PFSK-1 (cell line): ENCODE results near the gene GSTA4. TPM values are rescaled to one million over a fixed set of nuclear protein-coding genes. Genes with fewer than 3 reads are reported as not detected.

Experiments
- FOXP2 ChIP-seq: optimal IDR thresholded peaks from 2 replicates; pipeline ENCODE3; 2011; ENCODE audit warnings: borderline replicate concordance, control low read depth, inconsistent platforms; ENCODE audit not compliant: insufficient read depth; ENCODE audit errors: extremely low read length, extremely low read depth
- POLR2AphosphoS5 ChIP-seq: IDR thresholded peaks from 2 replicates; pipeline ENCODE4 v1.6.1; 2012; ENCODE audit warnings: low read depth, mild to moderate bottlenecking, control low read depth, low read length, moderate library complexity
- REST ChIP-seq, 2 experiments: IDR thresholded peaks; 2 replicates each; pipeline versions ENCODE4 v1.6.1 to v1.8.0; 2011 to 2012; ENCODE audit warnings: low read depth in 2 of 2, low read length in 2 of 2, control low read depth in 1 of 2, inconsistent platforms in 1 of 2, mild to moderate bottlenecking in 1 of 2, moderate library complexity in 1 of 2; ENCODE audit not compliant: insufficient read depth in 1 of 2
- SIN3A ChIP-seq: IDR thresholded peaks from 2 replicates; pipeline ENCODE4 v1.6.1; 2012; ENCODE audit warnings: mild to moderate bottlenecking, low read length, moderate library complexity, borderline replicate concordance; ENCODE audit not compliant: insufficient read depth
- TAF1 ChIP-seq: IDR thresholded peaks from 2 replicates; pipeline ENCODE4 v1.6.1; 2012; ENCODE audit warnings: low read length, control low read depth, borderline replicate concordance; ENCODE audit not compliant: insufficient read depth
- polyA plus RNA-seq: library from polyadenylated mRNA; unstranded; fragments of >200 nt; gene quantifications from one replicate; pipeline ENCODE4 v1.2.1, GENCODE V29; 2012; ENCODE audit warnings: low read depth, missing spikeins; ENCODE audit not compliant: insufficient read length

GSTA4 gene
- polyA plus RNA-seq: 5.9 TPM

- TF ChIP-seq TAF1 (peak; percentile 53; the same call in 1 of the 2 replicates), POLR2AphosphoS5 (peak; percentile 83), FOXP2 (peak; percentile 78), SIN3A (peak; percentile 23; the same call in 1 of the 2 replicates)
Observed at GRCh38 chr6:52995089-52995912, at the start of gene GSTA4. GSTA4 (minus strand) TSS chr6:52995284; CDS start chr6:52994243, 1,041 bp downstream.

DNA sequence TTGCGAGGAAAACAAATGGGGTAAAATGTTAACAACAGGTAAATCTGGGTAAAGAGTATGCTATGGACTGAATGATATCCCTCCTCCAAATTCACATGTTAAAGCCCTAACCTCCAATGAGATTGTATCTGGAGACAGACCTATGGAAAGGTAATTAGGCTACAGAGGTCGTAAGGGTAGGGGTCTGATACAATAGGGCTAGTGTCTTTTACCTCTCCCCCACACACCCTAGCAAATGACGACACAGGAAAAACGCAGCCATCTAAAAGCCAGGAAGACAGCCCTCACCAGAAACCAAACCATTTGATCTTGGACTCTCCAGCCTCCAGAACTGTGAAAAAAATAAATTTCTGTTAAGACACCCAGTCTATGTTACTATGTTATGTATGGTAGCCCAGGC lies 49.5 kb upstream of the GSTA4 start:
- TF ChIP-seq REST (IDR thresholded peaks at IDR 0.05; ENCODE audit: insufficient read depth in 1 of 2, low read depth in 2 of 2, low read length in 2 of 2) (no peak), SIN3A (no peak), FOXP2 (no peak), TAF1 (no peak), POLR2AphosphoS5 (no peak)

DNA sequence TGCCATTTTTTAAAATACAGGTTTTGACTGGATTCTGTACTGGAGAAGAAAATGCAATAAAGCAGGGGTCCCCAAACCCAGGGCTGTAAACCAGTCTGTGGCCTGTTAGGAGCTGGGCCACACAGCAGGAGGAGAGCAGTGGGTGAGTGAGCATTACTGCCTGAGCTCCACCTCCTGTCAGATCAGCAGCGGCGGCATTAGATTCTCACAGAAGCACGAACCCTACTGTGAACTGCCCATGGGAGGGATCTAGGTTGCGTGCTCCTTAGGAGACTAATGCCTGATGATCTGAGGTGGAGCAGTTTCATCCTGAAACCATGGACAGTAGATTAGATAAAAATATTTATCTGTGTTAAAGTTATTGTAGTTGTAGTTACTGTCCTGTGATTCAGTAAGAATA lies 49.0 kb upstream of the GSTA4 start:
- no peak for TF ChIP-seq FOXP2
- no peak for TF ChIP-seq TAF1
- no peak for TF ChIP-seq SIN3A
- no peak for TF ChIP-seq POLR2AphosphoS5
- TF ChIP-seq REST (IDR thresholded peaks at IDR 0.05; ENCODE audit: insufficient read depth in 1 of 2, low read depth in 2 of 2, low read length in 2 of 2): no peak

- no peak for TF ChIP-seq FOXP2
- no peak for TF ChIP-seq TAF1
- TF ChIP-seq POLR2AphosphoS5: no peak
- no peak for TF ChIP-seq SIN3A
- TF ChIP-seq REST (IDR thresholded peaks at IDR 0.05; ENCODE audit: insufficient read depth in 1 of 2, low read depth in 2 of 2, low read length in 2 of 2): no peak
Observed at GRCh38 chr6:53043581-53043980, 48.5 kb upstream of the GSTA4 start.

DNA sequence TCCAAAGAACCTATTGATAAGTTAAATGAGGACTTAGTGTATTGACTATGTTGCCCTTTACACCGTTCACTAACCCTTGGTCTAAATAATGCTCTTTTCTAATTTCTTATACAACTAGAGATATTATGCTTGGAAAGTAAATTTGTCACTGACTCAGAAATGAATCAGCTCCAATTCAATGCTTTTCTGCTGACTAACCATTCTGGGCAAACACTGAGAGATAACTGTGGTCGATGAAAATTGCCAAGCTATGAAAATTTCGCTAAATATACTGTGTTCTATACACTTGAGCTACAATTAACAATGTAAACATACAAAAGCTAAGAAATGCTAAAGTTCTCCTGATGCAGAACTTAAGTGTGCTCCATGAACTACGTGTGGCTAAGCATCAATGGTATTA lies 47.0 kb upstream of the GSTA4 start:
- TF ChIP-seq POLR2AphosphoS5 (no peak), TAF1 (no peak), REST (IDR thresholded peaks at IDR 0.05; ENCODE audit: insufficient read depth in 1 of 2, low read depth in 2 of 2, low read length in 2 of 2) (no peak), FOXP2 (no peak), SIN3A (no peak)
